GM12892 (cell line): ENCODE results near the gene TRPM8.

Experiments
- POLR2A ChIP-seq: IDR thresholded peaks from 2 replicates; pipeline ENCODE4 v1.6.1; 2011; ENCODE audit warnings: low read depth, low read length, control low read depth
- TAF1 ChIP-seq: IDR thresholded peaks from 2 replicates; pipeline ENCODE4 v1.6.1; 2011; ENCODE audit warnings: low read depth, mild to moderate bottlenecking, control low read depth, low read length, borderline replicate concordance

GRCh38 chr2:233992513-233993217 is 75.5 kb downstream of the TRPM8 start:
- TF ChIP-seq TAF1 (no peak), POLR2A (no peak)
